Smooth muscle cell (in vitro differentiated cells): ENCODE results near the gene EPB41L1. TPM values are rescaled to one million over a fixed set of nuclear protein-coding genes. Genes with fewer than 3 reads are reported as not detected.

Source experiments
- DNase-seq: peaks from one replicate; lab custom pipeline; 2025; ENCODE audit not compliant: unreplicated experiment; lab: John Stamatoyannopoulos, UW
- H2AFZ ChIP-seq: fragments of 200-600 bp; sonication (generic); 2 replicates; pipeline ENCODE4 v1.6.0; 2016; ENCODE audit warnings: antibody characterized with exemption, low read depth, mild to moderate bottlenecking
- H3F3A ChIP-seq: fragments of 200-600 bp; sonication (generic); 2 replicates; pipeline ENCODE4 v1.6.0; 2017; ENCODE audit warnings: antibody characterized with exemption, low read depth
- H3K27ac ChIP-seq: fragments of 200-600 bp; sonication (generic); 2 replicates; pipeline ENCODE4 v1.5.1; 2016; ENCODE audit warnings: low read depth, mild to moderate bottlenecking
- H3K27me3 ChIP-seq: fragments of 200-600 bp; sonication (generic); 2 replicates; pipeline ENCODE4 v1.6.1; 2016; ENCODE audit warnings: low read depth, mild to moderate bottlenecking
- H3K36me3 ChIP-seq: fragments of 200-600 bp; sonication (generic); 2 replicates; pipeline ENCODE4 v1.5.1; 2016; ENCODE audit warnings: low read depth
- H3K4me1 ChIP-seq: fragments of 200-600 bp; sonication (generic); 2 replicates; pipeline ENCODE4 v1.5.1; 2016; ENCODE audit warnings: low read depth
- H3K4me2 ChIP-seq: fragments of 200-600 bp; sonication (generic); 2 replicates; pipeline ENCODE4 v1.6.0; 2016; ENCODE audit warnings: mild to moderate bottlenecking
- H3K4me3 ChIP-seq: fragments of 200-600 bp; sonication (generic); 2 replicates; pipeline ENCODE4 v1.5.1; 2016; ENCODE audit warnings: mild to moderate bottlenecking
- H3K79me2 ChIP-seq: fragments of 200-600 bp; sonication (generic); 2 replicates; pipeline ENCODE4 v1.6.0; 2016; ENCODE audit warnings: low read depth, mild to moderate bottlenecking
- H3K9ac ChIP-seq: fragments of 200-600 bp; sonication (generic); 2 replicates; pipeline ENCODE4 v1.6.0; 2016; ENCODE audit warnings: low read depth
- H3K9me3 ChIP-seq: fragments of 200-600 bp; sonication (generic); replicated peaks from 2 replicates; pipeline ENCODE4 v1.5.1; 2016; ENCODE audit warnings: low read depth
- H4K20me1 ChIP-seq: fragments of 200-600 bp; sonication (generic); 2 replicates; pipeline ENCODE4 v1.6.0; 2016; ENCODE audit warnings: low read depth
- CTCF ChIP-seq: fragments of 200-600 bp; sonication (generic); IDR thresholded peaks from 2 replicates; pipeline ENCODE4 v1.5.1; 2017; ENCODE audit warnings: borderline replicate concordance, mild to moderate bottlenecking, antibody characterized with exemption; ENCODE audit not compliant: insufficient read depth, poor library complexity, severe bottlenecking
- WGBS: methylation state at CpG from one replicate; pipeline ENCODE4 v1.1.7; 2016; ENCODE audit warnings: low lambda C conversion rate; 5-methylcytosine and 5-hydroxymethylcytosine counted together
- polyA plus RNA-seq: library from polyadenylated mRNA; unstranded; fragments of >200 nt; fragmentation: Nextera tagmentation; extraction: Ambion mirVana; gene quantifications from 2 replicates; pipeline ENCODE4 v1.2.1, GENCODE V29; 2016
- total RNA-seq: library from RNA; depleted of rRNA; stranded (reverse); fragments of >200 nt; gene quantifications from 2 replicates; pipeline ENCODE4 v1.2.3, GENCODE V29; 2014

EPB41L1 gene
- total and polyA plus RNA-seq, 2 experiments from 2014 or later: 14.8 to 18.0 TPM

- Histone ChIP-seq H3K4me2 (no peak overlapping the region), H3K9me3 (no peaks in the 10 kb centered on the region), H3K4me3 (no peak overlapping the region), H4K20me1 (no peaks in the 10 kb centered on the region), H3F3A (no peaks in the 10 kb centered on the region), H3K36me3 (no peaks in the 10 kb centered on the region), H3K79me2 (no peaks in the 10 kb centered on the region), H3K27ac (no peak overlapping the region), H2AFZ (no peak overlapping the region), H3K4me1 (peaks cover 2% of the 10 kb centered on the region), H3K9ac (no peak overlapping the region), H3K27me3 (no peaks in the 10 kb centered on the region)
- no peak for DNase-seq
- TF ChIP-seq CTCF: no peak
- 78% methylated on average over 3 of the region's 3 CpGs for WGBS
Observed at GRCh38 chr20:36149469-36149868, 5.1 kb upstream of the EPB41L1 start.

GRCh38 chr20:36150489-36150846, 4.1 kb upstream of the EPB41L1 start:
- H3K9me3 ChIP-seq: no peaks in the 10 kb centered on the region
- no peak overlapping the region for H2AFZ ChIP-seq
- no peaks in the 10 kb centered on the region for H3K27me3 ChIP-seq
- no peak overlapping the region for H3K27ac ChIP-seq
- H3K4me3 ChIP-seq: no peak overlapping the region
- no peak for DNase-seq
- H3K4me1 ChIP-seq: peaks cover 8% of the 10 kb centered on the region
- H3K4me2 ChIP-seq: no peak overlapping the region
- TF ChIP-seq CTCF: no peak
- H3K36me3 ChIP-seq: no peaks in the 10 kb centered on the region
- no peak overlapping the region for H3K9ac ChIP-seq
- H4K20me1 ChIP-seq: peaks cover 6% of the 10 kb centered on the region
- no peaks in the 10 kb centered on the region for H3F3A ChIP-seq
- WGBS: 91% methylated on average over 3 of the region's 3 CpGs
- H3K79me2 ChIP-seq: no peaks in the 10 kb centered on the region

GRCh38 chr20:36150847-36151539, 3.5 kb upstream of the EPB41L1 start:
- no peak overlapping the region for H3K4me2 ChIP-seq
- H3K27ac ChIP-seq: no peak overlapping the region
- no peak for TF ChIP-seq CTCF
- WGBS: 75% methylated on average over 4 of the region's 4 CpGs
- no peaks in the 10 kb centered on the region for H3K79me2 ChIP-seq
- DNase-seq: no peak
- no peak overlapping the region for H3K9ac ChIP-seq
- H3F3A ChIP-seq: no peaks in the 10 kb centered on the region
- H2AFZ ChIP-seq: no peak overlapping the region
- H3K4me3 ChIP-seq: no peak overlapping the region
- H3K36me3 ChIP-seq: no peaks in the 10 kb centered on the region
- H4K20me1 ChIP-seq: peaks cover 11% of the 10 kb centered on the region
- H3K4me1 ChIP-seq: peaks cover 8% of the 10 kb centered on the region
- no peaks in the 10 kb centered on the region for H3K27me3 ChIP-seq
- H3K9me3 ChIP-seq: no peaks in the 10 kb centered on the region

- WGBS: 80% methylated on average over 4 of the region's 4 CpGs
- peaks cover 8% of the 10 kb centered on the region for H3K4me1 ChIP-seq
- no peaks in the 10 kb centered on the region for H3K27me3 ChIP-seq
- no peak overlapping the region for H3K9ac ChIP-seq
- H3K4me2 ChIP-seq: no peak overlapping the region
- H3K9me3 ChIP-seq: no peaks in the 10 kb centered on the region
- H3F3A ChIP-seq: no peaks in the 10 kb centered on the region
- no peak overlapping the region for H3K27ac ChIP-seq
- H3K4me3 ChIP-seq: no peak overlapping the region
- no peak for TF ChIP-seq CTCF
- H3K79me2 ChIP-seq: no peaks in the 10 kb centered on the region
- no peak overlapping the region for H2AFZ ChIP-seq
- no peak for DNase-seq
- no peaks in the 10 kb centered on the region for H3K36me3 ChIP-seq
- H4K20me1 ChIP-seq: peaks cover 23% of the 10 kb centered on the region
Observed at GRCh38 chr20:36152261-36152660, 2.3 kb upstream of the EPB41L1 start.
